Hematopoietic multipotent progenitor cell treated with erythropoietin and hydrocortisone succinate and interleukin-3 and kit ligand, for 17 days (in vitro differentiated cells): ENCODE measurements around the gene STARD13.
"Not testable (repeated sequence)": the region's sequence is repeated elsewhere in the genome, so short reads cannot be mapped to it uniquely, and the experiment has no call there.

Source experiments
- DNase-seq: peaks from one replicate; pipeline ENCODE4 v3.0.0-alpha.2; 2015; ENCODE audit warnings: low spot score

The STARD13 gene

GRCh38 chr13:33174931-33175330 is 110.6 kb downstream of the STARD13 start:
- DNase-seq = no peak

- no peak for DNase-seq
Measured at GRCh38 chr13:33174491-33174890, 111.1 kb downstream of the STARD13 start.

- DNase-seq = no peak
Measured at GRCh38 chr13:33172911-33173310, 112.6 kb downstream of the STARD13 start.

- no peak for DNase-seq
Measured at GRCh38 chr13:33172400-33172799, 113.2 kb downstream of the STARD13 start.

GRCh38 chr13:33169273-33169980 is 116.1 kb downstream of the STARD13 start:
- no peak for DNase-seq

- no peak for DNase-seq
Measured at GRCh38 chr13:33168321-33168960, 117.1 kb downstream of the STARD13 start.

GRCh38 chr13:33167491-33167890 is 118.1 kb downstream of the STARD13 start:
- DNase-seq = no peak

- DNase-seq = no peak
Measured at GRCh38 chr13:33165787-33166186, 119.8 kb downstream of the STARD13 start.

- DNase-seq = no peak
Measured at GRCh38 chr13:33164331-33164730, 121.2 kb downstream of the STARD13 start.

- not testable (repeated sequence) for DNase-seq
Measured at GRCh38 chr13:33162725-33163124, 122.8 kb downstream of the STARD13 start.

GRCh38 chr13:33158816-33159215 is 126.7 kb downstream of the STARD13 start:
- DNase-seq = no peak

- DNase-seq = no peak
Measured at GRCh38 chr13:33158271-33158670, 127.3 kb downstream of the STARD13 start.

GRCh38 chr13:33154911-33155310 is 130.6 kb downstream of the STARD13 start:
- no peak for DNase-seq

GRCh38 chr13:33153421-33154404 is 131.8 kb downstream of the STARD13 start:
- DNase-seq = no peak

GRCh38 chr13:33152389-33152788 is 133.2 kb downstream of the STARD13 start:
- no peak for DNase-seq

GRCh38 chr13:33150662-33151061 is 134.9 kb downstream of the STARD13 start:
- no peak for DNase-seq

GRCh38 chr13:33150126-33150525 is 135.4 kb downstream of the STARD13 start:
- DNase-seq = no peak

GRCh38 chr13:33147832-33148231 is 137.7 kb downstream of the STARD13 start:
- DNase-seq = no peak

- DNase-seq = no peak
Measured at GRCh38 chr13:33146843-33147611, 138.5 kb downstream of the STARD13 start.

- DNase-seq = no peak
Measured at GRCh38 chr13:33145667-33146066, 139.9 kb downstream of the STARD13 start.

- DNase-seq = no peak
Measured at GRCh38 chr13:33144358-33144784, 141.2 kb downstream of the STARD13 start.
